ENCODE data around the gene SPOPL. TPM values are rescaled to one million over a fixed set of nuclear protein-coding genes. Genes with fewer than 3 reads are reported as not detected.
"Not testable (repeated sequence)": the region's sequence is repeated elsewhere in the genome, so short reads cannot be mapped to it uniquely, and the experiment has no call there.

SPOPL gene
- total RNA-seq, 1 donor from 2014 or later, result 9.1 TPM

DNA sequence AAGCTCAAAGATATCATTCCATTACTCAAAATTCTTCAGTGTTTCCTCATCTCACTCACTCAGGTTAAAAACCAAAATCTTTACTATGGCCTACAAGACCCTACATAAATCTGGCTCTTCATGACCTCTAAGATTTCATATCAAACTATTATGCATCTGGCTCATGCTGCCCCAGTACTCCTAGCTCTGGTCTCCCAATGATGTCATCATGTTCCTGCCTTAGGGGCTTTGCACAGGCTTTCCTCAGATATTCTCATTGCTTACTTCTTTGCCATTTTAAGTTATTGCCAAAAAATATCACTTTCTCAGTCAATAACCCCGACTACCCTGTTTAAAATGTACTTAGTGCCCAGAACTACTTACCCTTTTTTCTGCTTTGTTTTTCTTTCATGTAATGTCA lies 33.0 kb upstream of the SPOPL start:
- no peak for DNase-seq (ENCODE audit: low read depth)
- H3K4me3 ChIP-seq (ENCODE audit: low read depth, low read length), result no peak overlapping the region
- TF ChIP-seq, protein P1, sequence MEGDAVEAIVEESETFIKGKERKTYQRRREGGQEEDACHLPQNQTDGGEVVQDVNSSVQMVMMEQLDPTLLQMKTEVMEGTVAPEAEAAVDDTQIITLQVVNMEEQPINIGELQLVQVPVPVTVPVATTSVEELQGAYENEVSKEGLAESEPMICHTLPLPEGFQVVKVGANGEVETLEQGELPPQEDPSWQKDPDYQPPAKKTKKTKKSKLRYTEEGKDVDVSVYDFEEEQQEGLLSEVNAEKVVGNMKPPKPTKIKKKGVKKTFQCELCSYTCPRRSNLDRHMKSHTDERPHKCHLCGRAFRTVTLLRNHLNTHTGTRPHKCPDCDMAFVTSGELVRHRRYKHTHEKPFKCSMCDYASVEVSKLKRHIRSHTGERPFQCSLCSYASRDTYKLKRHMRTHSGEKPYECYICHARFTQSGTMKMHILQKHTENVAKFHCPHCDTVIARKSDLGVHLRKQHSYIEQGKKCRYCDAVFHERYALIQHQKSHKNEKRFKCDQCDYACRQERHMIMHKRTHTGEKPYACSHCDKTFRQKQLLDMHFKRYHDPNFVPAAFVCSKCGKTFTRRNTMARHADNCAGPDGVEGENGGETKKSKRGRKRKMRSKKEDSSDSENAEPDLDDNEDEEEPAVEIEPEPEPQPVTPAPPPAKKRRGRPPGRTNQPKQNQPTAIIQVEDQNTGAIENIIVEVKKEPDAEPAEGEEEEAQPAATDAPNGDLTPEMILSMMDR (conservative IDR thresholded peaks at IDR 0.05; ENCODE audit: low read depth, low read length), result no peak

DNA sequence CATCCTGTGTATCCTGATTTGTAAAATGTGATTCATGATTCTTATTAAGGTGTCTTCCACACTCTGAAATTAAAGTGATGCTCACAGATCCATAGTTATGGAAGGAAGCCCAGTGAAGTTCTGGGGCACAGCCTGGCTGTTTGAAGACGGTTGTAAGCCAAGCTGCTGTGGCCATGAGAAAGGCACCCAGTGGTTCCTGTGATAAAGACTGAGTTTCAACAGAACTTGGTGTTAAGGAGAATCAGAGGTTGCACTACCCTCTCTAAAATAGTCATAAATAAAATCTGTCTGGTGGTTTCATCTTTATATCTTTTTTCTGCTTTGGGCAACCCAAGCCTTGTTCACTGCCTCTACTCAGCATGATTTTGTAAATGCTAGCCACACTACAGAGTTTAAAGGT lies 32.2 kb upstream of the SPOPL start:
- DNase-seq (ENCODE audit: low read depth), result no peak
- TF ChIP-seq, protein P1 (conservative IDR thresholded peaks at IDR 0.05; ENCODE audit: low read depth, low read length), result no peak
- no peak overlapping the region for H3K4me3 ChIP-seq (ENCODE audit: low read depth, low read length)

DNA sequence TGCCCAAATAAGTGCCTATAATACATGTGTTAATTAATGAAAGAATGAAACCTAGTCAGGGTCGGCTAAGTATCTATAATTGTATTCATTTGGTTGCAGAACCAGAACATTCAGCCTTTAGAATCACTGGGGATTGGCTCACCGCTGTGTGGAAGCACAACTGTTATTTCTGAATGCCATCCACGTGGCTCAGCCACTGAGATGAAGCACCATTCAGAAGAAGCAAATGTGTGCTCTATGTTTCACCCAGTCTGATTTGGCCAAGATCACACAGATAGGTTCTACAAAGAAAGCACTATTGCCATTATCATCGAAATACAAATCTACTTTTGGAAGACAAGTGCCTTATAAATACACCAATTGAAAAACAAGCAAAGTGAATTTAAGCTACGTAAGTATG lies 30.6 kb upstream of the SPOPL start:
- TF ChIP-seq, protein P1 (conservative IDR thresholded peaks at IDR 0.05; ENCODE audit: low read depth, low read length), result no peak
- no peak overlapping the region for H3K4me3 ChIP-seq (ENCODE audit: low read depth, low read length)
- no peak for DNase-seq (ENCODE audit: low read depth)

DNA sequence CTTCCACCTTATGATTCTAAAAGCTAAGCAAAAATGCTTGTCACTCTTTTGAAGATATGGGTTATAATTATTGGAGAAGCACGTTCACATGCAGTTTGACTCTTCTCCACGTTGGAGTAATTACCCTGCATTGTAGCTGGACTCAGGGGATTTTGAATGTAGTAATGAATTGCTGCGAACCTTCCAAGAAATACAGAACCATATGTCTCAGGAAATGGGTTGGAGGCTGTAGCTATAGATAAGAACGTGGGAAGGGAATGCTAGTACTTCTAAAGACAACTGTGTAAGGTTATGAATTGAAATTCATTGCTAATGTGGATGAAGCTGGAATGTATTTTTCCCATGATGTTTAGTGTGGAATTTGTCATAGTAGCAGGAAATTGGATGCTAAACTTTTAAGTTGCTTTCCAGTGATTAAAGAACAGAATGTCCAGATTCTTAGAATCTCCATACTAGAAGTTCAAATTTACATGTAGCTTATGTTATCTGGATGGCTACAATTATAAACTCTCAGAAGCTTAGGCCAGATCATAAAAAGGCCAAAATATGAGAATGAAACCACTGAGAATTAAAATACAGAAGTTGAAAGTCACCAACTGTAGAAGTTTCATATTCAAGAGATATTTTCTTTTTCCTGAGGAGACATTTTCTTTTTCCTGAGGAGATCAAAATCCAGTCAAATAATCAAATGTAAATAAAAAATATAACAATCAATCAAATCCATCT lies 27.3 kb upstream of the SPOPL start:
- DNase-seq (ENCODE audit: low read depth), result no peak
- TF ChIP-seq, protein P1 (conservative IDR thresholded peaks at IDR 0.05; ENCODE audit: low read depth, low read length), result no peak
- H3K4me3 ChIP-seq (ENCODE audit: low read depth, low read length), result no peak overlapping the region

DNA sequence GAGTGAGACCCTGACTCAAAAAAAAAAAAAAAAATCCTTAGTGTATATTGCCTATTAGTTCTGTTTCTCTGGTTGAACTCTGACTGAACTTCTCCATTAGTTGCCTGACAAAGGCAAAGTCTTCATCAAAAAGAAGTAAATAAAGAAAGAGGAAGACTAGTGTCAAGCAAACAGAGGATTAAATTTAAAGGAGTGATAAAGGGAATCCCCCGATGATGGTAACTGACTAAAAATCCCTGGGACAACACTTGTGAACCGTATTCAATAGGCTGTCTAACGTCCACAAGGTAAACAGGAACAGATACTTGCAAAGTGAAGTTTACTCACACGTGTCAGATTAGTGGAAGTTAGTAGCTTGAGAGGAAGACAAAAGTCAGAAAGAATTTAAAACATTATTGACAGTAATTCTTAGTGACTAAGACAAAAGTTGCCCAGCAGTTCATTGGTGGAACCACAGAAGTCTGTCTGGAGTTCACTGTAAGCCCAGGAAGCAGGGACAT lies 26.2 kb upstream of the SPOPL start:
- H3K4me3 ChIP-seq (ENCODE audit: low read depth, low read length), result no peak overlapping the region
- DNase-seq (ENCODE audit: low read depth), result no peak
- TF ChIP-seq, protein P1 (conservative IDR thresholded peaks at IDR 0.05; ENCODE audit: low read depth, low read length), result no peak

DNA sequence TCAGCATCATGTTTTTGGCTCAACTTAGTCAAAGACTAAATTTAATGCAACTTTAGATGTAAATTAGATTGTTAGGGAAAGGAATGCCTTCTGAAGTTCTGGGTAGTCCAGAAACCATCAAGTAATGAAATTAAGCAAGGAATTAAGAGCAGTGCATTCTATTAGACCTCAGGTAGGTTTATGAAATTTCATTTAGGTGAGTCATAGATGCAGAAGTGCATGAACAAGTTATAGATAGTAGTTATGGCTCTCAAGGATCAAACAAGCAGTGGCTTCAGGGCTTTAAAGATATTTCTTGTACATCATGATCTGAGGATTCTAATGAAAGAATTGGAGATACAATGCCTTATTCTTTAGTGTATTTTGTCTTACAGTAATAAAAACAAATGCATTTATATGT lies 25.4 kb upstream of the SPOPL start:
- TF ChIP-seq, protein P1 (conservative IDR thresholded peaks at IDR 0.05; ENCODE audit: low read depth, low read length), result no peak
- no peak overlapping the region for H3K4me3 ChIP-seq (ENCODE audit: low read depth, low read length)
- DNase-seq (ENCODE audit: low read depth), result no peak

DNA sequence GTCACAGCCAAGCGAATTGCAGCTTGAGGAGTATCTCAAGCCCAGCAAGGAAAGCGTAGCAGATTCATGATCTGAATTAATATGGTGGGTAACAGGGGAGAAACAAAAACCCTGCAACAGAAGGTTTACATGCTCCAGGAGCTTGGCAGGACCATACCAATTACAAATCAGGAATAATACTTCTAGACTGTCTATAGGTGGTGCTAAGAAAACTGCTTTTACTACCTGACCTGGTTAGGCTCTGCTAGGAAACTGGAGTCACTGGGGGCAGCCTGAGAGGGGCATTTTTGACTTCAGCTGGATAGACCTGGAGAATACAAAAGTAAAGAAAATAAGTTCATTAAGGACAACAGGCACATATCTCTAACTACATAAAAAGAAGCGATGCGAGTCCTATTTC lies 24.6 kb upstream of the SPOPL start:
- DNase-seq (ENCODE audit: low read depth), result no peak
- no peak overlapping the region for H3K4me3 ChIP-seq (ENCODE audit: low read depth, low read length)
- TF ChIP-seq, protein P1 (conservative IDR thresholded peaks at IDR 0.05; ENCODE audit: low read depth, low read length), result peak; percentile 38

DNA sequence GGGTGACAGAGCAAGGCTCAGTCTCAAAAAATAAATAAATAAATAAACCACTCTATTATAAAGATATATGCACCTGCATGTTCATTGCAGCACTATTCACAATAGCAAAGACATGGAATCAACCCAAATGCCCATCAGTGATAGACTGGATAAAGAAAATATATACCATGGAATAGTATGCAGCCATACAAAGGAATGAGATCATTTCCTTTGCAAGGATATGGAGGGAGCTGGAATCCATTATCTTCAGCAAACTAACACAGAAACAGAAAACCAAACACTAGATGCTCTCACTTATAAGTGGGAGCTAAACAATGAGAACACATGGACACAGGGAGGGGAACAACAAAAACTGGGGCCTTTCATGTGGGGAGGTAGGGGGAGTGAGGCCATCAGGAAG lies 18.8 kb upstream of the SPOPL start:
- not testable (repeated sequence) for DNase-seq (ENCODE audit: low read depth); H3K4me3 ChIP-seq (ENCODE audit: low read depth, low read length)
